Measurements from ENCODE around the gene SSPN.

DNA sequence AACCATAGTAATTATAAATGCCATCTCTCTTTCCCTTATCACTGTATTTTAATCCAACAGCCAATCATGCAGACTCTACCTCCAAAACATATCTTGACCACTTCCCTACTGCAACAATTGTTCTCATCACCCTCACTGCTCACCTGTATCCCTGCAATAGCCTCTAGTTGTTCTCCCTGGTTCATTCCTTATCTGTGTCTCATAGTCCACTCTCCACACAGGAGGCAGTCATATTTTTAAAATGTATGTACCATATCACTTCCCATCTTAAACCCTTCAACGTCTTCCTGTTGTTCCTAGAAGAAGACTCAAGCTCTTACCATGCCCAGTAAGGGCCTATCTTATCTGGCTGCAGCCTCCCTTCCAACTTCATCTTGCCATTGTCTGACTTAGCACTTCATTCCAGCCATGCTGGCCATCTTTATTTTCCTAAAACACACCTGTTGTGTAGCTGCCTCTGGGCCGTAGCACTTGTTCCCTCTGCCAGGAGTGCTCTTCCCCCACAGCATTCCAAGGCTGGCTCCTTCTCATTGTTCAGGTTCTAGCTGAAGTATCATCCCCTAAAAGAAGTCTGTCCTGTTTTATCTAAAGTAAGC is 42.8 kb upstream of the SSPN start:
- TF ChIP-seq, protein P1, sequence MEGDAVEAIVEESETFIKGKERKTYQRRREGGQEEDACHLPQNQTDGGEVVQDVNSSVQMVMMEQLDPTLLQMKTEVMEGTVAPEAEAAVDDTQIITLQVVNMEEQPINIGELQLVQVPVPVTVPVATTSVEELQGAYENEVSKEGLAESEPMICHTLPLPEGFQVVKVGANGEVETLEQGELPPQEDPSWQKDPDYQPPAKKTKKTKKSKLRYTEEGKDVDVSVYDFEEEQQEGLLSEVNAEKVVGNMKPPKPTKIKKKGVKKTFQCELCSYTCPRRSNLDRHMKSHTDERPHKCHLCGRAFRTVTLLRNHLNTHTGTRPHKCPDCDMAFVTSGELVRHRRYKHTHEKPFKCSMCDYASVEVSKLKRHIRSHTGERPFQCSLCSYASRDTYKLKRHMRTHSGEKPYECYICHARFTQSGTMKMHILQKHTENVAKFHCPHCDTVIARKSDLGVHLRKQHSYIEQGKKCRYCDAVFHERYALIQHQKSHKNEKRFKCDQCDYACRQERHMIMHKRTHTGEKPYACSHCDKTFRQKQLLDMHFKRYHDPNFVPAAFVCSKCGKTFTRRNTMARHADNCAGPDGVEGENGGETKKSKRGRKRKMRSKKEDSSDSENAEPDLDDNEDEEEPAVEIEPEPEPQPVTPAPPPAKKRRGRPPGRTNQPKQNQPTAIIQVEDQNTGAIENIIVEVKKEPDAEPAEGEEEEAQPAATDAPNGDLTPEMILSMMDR (IDR thresholded peaks at IDR 0.05): no peak
- no peak for TF ChIP-seq POLR2A (IDR thresholded peaks at IDR 0.05)
- TF ChIP-seq POLR2AphosphoS5 (IDR thresholded peaks at IDR 0.05; ENCODE audit: insufficient read depth in 1 of 2, low read depth in 1 of 2): no peak
